Stimulated activated CD4-positive, alpha-beta T cell treated with anti-CD3 and anti-CD28 coated beads, Interleukin-2, amount 100 ng/mL, for 48 hours (primary cell): ENCODE data around the gene ENO3.
"Not testable (repeated sequence)": the region's sequence is repeated elsewhere in the genome, so short reads cannot be mapped to it uniquely, and the experiment has no call there.

Experiments used
- DNase-seq, 2 donors: peaks; one replicate each; pipeline ENCODE4 v3.0.0-alpha.2; 2020

ENO3 gene

GRCh38 chr17:4950746-4951204 is at the start of gene ENO3:
TSS of gene ENO3 (plus strand) at chr17:4951119. CDS start at chr17:4951830, 711 bp downstream.
- DNase-seq: no peak

- DNase-seq: no peak
Observed at GRCh38 chr17:4901648-4902344, 49.1 kb upstream of the ENO3 start.

- DNase-seq: no peak
Observed at GRCh38 chr17:4902540-4902939, 48.4 kb upstream of the ENO3 start.

DNA sequence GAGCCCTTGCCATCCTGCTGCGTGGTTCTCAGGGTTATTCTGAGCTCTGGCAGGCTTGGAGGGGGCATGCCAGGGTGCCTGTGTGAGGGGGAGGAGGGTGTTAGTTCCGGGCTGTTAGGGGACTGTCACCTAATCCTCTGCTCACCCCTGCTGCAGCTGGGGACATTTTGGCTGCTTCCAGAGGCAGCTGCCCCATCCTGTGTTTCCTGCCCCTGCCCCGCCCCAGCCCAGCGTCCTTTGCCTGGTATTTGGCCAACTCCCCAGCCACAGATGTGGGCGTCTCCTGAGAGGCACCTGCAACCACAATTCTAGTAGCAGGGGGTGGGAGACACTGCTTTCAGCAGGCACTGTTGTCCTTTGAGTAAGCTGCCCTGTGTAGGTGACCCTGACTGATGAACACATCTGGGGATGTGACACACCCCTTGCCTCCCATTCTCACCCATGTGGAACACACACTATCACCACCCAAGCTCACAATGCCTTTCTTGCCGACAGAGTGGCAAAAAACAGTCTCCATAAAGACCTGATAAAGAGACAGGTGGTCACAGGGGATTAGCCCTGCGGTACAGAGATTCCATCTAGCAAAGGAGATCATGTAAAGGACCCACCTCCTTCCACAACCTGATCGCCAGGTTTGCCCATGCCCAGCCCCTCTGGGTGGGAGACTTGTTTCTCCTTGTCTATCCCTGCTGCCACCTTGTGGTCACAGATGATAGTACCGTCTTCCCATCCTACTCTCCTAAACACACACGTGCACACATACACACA is 47.7 kb upstream of the ENO3 start, which contains the start of gene CHRNE:
Gene CHRNE (minus strand): TSS at position 48 of the 768 bp plus-strand sequence. CDS start 35 bp downstream, at position 13.
- DNase-seq: peak; percentile 72 to 79

DNA sequence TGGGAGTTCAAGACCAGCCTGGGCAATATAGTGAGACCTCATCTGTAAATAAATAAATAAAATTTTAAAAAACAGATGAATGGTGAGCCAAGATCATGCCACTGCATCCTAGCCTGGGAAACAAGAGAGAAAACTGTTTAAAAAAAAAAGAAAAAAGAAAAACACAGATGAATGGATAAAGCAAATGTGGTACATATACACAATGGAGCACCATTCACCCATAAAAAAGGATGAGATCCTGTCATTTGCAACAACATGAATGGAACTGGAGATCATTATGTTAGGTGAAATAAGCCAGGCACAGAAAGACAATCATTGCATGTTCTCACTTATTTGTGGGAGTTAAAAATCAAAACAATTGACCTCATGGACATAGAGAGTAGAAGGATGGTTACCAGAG is 44.3 kb upstream of the ENO3 start:
- DNase-seq: not testable (repeated sequence)

- DNase-seq: no peak
Observed at GRCh38 chr17:4908301-4908700, 42.6 kb upstream of the ENO3 start.

DNA sequence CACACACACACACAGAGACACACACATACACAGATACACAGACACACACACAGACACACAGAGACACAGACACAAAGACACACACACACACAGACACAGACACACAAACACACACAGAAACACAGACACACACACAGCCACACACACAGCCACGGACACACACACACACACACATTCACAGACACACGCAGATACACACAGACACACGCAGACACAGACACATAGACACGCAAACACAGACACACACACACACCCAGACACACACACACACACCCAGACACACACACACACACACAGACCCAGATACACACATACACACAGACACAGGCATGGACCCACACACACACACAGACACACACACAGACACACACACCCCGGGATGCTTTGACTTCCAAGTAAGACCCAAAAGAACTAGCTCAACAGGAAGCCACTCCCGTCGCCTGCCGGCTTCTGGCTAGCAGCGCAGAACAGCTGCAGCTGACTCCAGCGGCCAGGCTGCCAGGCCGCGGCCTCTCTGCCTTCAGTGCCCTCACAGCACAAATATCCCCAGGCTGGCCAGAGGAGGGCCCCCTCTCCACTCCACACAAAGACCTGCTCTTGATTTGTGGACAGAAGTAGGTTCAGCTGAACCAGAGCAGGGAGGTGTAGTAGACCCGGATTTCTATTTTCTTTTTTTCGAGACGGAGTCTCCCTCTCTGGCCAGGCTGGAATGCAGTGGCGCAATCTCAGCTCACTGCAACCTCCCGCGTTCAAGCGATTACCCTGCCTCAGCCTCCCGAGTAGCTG is 42.0 kb upstream of the ENO3 start:
- peak; percentile 58 to 62 for DNase-seq

- no peak for DNase-seq
Observed at GRCh38 chr17:4913994-4914393, 36.9 kb upstream of the ENO3 start.

GRCh38 chr17:4914551-4914950 is 36.4 kb upstream of the ENO3 start:
- DNase-seq: not testable (repeated sequence)

DNA sequence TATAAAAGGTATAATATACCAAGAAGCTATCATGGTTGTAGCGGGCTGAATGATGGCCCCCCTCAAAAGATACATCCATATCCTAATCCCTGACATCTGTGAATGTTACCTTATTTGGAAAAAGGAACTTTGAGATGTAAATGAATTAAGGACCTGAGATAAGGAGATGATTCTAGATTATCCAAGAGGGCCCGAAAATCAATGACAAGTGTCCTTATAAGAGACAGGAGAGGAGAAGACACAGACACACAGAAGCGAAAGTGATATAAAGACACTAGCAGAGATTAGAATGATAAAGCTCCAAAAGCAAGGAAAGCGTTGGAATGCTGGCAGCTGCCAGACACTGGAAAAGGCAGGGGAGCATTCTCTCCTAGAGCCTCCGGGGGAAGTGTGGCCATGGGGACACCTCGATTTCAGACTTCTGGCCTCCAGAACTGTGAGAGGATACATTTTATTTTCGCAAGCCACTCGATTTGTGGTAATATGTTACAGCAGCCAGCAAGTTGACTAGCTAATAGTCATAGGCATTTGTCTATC is 31.3 kb upstream of the ENO3 start:
- no peak for DNase-seq

DNA sequence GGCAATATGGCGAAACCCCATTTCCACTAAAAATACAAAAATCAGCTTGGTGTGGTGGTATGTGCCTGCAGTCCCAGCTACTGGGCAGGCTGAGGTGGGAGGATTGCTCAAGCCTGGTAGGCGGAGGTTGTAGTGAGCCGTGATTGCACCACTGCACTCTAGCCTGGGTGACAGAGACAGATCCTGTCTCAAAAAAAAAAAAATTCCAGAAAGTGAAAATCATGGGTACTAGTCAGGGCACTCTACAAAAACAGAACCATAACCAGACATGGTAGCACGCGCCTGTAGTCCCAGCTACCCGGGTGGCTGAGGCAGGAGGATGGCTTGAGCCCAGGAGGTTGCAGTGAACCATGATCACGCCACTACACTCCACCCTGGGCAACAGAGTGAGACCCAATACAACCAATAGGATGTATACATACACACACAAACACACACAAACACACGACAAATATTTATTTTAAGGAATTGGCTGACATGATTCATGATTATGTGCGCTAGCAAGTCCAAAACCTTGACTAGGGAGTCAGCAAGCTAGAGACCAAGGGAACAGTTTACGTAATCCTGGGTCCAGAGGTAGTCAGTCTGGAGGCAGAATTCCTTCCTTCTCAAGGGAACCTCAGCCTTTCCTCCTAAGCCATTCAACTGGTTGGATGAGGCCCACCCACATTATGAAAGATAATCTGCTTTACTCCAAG is 30.4 kb upstream of the ENO3 start:
- no peak for DNase-seq

GRCh38 chr17:4921320-4921719 is 29.6 kb upstream of the ENO3 start:
- no peak for DNase-seq

DNA sequence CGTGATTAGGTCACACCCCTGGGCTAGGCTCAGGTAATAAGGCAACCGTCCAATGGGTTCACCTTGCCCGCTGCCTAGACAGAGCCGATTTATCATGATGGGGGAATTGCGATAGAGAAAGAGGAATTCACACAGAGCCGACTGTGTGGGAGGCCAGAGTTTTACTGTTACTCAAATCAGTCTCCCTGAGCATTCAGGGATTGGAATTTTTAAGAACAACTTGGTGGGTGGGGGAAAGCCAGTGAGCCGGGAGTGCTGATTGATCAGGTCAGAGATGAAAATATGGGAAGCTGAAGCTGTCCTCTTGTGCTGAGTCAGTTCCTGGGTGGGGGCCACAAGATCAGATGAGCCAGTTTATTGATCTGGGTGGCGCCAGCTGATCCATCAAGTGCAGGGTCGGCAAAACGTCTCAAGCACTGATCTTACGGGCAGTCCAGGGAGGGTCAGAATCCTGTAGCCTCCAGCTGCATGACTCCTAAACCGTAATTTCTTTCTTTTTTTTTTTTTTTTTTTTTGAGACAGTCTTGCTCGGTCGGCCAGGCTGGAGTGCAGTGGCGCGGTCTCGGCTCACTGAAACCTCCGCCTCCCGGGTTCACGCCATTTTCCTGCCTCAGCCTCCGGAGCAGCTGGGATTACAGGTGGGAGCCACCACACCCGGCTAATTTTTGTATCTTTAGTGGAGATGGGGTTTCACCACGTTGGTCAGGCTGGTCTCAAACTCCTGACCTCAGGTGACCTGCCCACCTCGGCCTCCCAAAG is 24.2 kb upstream of the ENO3 start:
- DNase-seq: not testable (repeated sequence)

GRCh38 chr17:4928881-4929280 is 22.0 kb upstream of the ENO3 start:
- no peak for DNase-seq

DNA sequence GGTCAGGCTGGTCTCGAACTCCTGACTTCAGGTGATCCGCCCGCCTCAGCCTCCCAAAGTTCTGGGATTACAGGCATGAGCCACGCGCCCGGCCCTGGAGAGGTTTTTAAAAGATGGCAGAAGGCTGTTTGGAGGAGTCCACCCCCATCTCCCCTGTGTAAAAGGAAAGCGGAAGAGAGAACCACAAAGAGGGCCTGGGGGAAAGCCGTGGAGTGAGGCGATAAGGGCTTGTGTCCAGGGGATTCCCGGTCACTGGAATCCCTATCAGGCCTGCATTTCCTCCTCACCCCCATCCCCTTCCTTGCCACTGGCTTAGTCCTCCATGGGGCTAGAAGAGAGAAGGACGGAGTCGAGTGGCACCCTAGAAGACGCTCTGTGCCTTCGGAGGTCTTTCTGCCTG is 19.0 kb upstream of the ENO3 start, which contains the start of gene GP1BA:
Gene GP1BA (plus strand): TSS at position 315 of the 400 bp plus-strand sequence. CDS start 328 bp downstream, outside the sequence.
- DNase-seq: no peak

DNA sequence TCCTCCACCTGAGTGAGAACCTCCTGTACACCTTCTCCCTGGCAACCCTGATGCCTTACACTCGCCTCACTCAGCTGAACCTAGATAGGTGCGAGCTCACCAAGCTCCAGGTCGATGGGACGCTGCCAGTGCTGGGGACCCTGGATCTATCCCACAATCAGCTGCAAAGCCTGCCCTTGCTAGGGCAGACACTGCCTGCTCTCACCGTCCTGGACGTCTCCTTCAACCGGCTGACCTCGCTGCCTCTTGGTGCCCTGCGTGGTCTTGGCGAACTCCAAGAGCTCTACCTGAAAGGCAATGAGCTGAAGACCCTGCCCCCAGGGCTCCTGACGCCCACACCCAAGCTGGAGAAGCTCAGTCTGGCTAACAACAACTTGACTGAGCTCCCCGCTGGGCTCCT is 18.2 kb upstream of the ENO3 start:
- DNase-seq: no peak

DNA sequence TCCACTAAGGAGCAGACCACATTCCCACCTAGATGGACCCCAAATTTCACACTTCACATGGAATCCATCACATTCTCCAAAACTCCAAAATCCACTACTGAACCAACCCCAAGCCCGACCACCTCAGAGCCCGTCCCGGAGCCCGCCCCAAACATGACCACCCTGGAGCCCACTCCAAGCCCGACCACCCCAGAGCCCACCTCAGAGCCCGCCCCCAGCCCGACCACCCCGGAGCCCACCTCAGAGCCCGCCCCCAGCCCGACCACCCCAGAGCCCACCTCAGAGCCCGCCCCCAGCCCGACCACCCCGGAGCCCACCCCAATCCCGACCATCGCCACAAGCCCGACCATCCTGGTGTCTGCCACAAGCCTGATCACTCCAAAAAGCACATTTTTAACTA is 17.3 kb upstream of the ENO3 start:
- no peak for DNase-seq

DNA sequence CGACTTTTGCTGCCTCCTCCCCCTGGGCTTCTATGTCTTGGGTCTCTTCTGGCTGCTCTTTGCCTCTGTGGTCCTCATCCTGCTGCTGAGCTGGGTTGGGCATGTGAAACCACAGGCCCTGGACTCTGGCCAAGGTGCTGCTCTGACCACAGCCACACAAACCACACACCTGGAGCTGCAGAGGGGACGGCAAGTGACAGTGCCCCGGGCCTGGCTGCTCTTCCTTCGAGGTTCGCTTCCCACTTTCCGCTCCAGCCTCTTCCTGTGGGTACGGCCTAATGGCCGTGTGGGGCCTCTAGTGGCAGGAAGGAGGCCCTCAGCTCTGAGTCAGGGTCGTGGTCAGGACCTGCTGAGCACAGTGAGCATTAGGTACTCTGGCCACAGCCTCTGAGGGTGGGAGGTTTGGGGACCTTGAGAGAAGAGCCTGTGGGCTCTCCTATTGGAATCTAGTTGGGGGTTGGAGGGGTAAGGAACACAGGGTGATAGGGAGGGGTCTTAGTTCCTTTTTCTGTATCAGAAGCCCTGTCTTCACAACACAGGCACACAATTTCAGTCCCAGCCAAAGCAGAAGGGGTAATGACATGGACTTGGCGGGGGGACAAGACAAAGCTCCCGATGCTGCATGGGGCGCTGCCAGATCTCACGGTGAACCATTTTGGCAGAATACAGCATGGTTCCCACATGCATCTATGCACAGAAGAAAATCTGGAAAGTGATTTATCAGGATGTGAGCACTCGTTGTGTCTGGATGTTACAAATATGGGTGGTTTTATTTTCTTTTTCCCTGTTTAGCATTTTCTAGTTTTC is 16.5 kb upstream of the ENO3 start:
- no peak for DNase-seq

DNA sequence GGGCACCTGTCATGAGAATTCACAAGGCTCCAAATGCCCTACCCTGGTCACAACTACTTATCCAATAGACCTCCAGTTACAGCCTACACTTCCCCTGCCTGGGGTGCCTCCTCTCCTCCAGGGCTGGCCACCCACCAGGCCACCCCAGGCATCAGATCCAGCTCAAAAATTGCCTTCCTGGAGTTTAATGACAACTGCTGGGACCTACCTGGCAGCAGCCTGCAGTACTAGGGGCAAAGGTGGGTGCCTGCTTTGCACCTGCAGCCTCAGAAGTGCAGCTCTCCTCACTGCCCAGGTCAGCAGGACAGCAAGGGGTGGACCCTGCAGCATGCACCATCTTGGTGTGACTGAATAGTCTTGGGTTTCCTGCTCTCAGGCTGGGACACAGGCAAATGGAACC is 15.3 kb upstream of the ENO3 start:
- no peak for DNase-seq

GRCh38 chr17:4936436-4936835 is 14.5 kb upstream of the ENO3 start:
- no peak for DNase-seq

GRCh38 chr17:4937553-4937952 is 13.4 kb upstream of the ENO3 start:
- no peak for DNase-seq
